Upper lobe of left lung (tissue), 6 donors: Measurements from ENCODE around the gene PRICKLE2. TPM values are rescaled to one million over a fixed set of nuclear protein-coding genes. Genes with fewer than 3 reads are reported as not detected.

ENCODE experiments used
- ATAC-seq, 2 donors: fragments of 200-7000 bp; cut with Tn5 transposase; one replicate each; pipeline ENCODE4 v1.9.1; 2022; ENCODE audit warnings: mild to moderate bottlenecking in 2 of 2, moderate library complexity in 2 of 2; ENCODE audit not compliant: low FRiP score in 2 of 2
- DNase-seq, 2 donors: peaks; one replicate each; pipeline ENCODE4 v3.0.0-alpha.2; 2019 to 2020
- H3K27ac ChIP-seq, 4 donors: fragments of 200-600 bp; sonication (generic); one replicate each; pipeline ENCODE4 v1.5.1; 2016 to 2019
- H3K27me3 ChIP-seq, 4 donors: fragments of 200-600 bp; sonication (generic); one replicate each; pipeline ENCODE4 v1.5.1; 2017 to 2019
- H3K36me3 ChIP-seq, 4 donors: fragments of 200-600 bp; sonication (generic); one replicate each; pipeline ENCODE4 v1.5.1; 2016 to 2019
- H3K4me1 ChIP-seq, 4 donors: fragments of 200-600 bp; sonication (generic); one replicate each; pipeline ENCODE4 v1.5.1; 2018 to 2019
- H3K4me3 ChIP-seq, 4 donors: fragments of 200-600 bp; sonication (generic); one replicate each; pipeline ENCODE4 v1.5.1; 2017 to 2019; ENCODE audit warnings: mild to moderate bottlenecking in 2 of 4, moderate library complexity in 1 of 4
- H3K9me3 ChIP-seq, 4 donors: fragments of 200-600 bp; sonication (generic); one replicate each; pipeline ENCODE4 v1.5.1; 2018 to 2019
- CTCF ChIP-seq, 6 experiments: fragments of 450-650 bp in 4 of 6; fragments of 200-600 bp in 2 of 6; sonication (generic) in 2 of 6; IDR thresholded peaks; one replicate each; pipeline ENCODE4 v1.5.1; 2016 to 2019; ENCODE audit warnings: antibody characterized with exemption in 6 of 6
- EP300 ChIP-seq, 4 donors: sonication (generic); formaldehyde crosslinking; IDR thresholded peaks; one replicate each; pipeline ENCODE4 v1.5.1; 2017; ENCODE audit warnings: antibody characterized with exemption in 4 of 4, control low read depth in 2 of 4
- POLR2A ChIP-seq, 4 donors: fragments of 450-650 bp; IDR thresholded peaks; one replicate each; pipeline ENCODE4 v1.5.1; 2016 to 2017; ENCODE audit warnings: antibody characterized with exemption in 4 of 4, mild to moderate bottlenecking in 2 of 4
- POLR2AphosphoS5 ChIP-seq, 2 donors: sonication (generic); formaldehyde crosslinking; IDR thresholded peaks; one replicate each; pipeline ENCODE4 v1.5.1; 2017; ENCODE audit warnings: antibody characterized with exemption in 2 of 2
- WGBS, 2 donors: methylation state at CpG; one replicate each; pipeline ENCODE4 v1.1.5; 2017 to 2018; 5-methylcytosine and 5-hydroxymethylcytosine counted together
- total RNA-seq, 6 donors: library from RNA; depleted of rRNA in 4 of 6; stranded (reverse); fragments of >200 nt in 4 of 6; gene quantifications; one replicate each; pipeline versions ENCODE4 v1.1.0 to v1.2.1, GENCODE V29; 2016 to 2021
- donor health status: DM: no; HTN: no; CAD: no; lungs with moderate emphysema.
- donor health status: DM: no; HTN: yes; CAD: no; lungs with severe emphysema.

Gene PRICKLE2
- total RNA-seq, 6 donors from 2014 or later, result 28.3 to 68.9 (median 36.3) TPM

DNA sequence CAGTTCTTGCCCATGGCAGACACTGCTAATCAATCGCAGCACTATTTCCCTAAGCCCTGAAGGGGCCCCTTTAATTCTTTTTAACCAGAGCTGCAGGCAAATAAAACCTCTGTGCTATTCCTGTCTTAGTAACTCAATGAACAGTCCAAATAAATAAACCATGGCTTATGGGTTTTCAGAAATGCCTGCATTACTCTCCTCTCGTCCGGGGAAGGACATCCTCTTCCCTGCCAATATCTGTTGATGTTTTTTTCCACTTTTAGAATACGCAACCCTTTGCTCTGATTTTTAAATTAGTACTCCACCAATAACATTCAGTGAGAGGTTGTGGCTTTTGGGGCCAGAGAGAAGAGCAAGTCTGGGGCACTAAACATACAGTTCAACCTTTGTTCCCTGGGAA lies 35.2 kb upstream of the PRICKLE2 start:
- no peak for DNase-seq
- TF ChIP-seq EP300 (IDR thresholded peaks at IDR 0.05), result no peak
- no peak for TF ChIP-seq POLR2AphosphoS5 (IDR thresholded peaks at IDR 0.05)
- no peak for TF ChIP-seq POLR2A (IDR thresholded peaks at IDR 0.05)
- no peak for TF ChIP-seq CTCF (IDR thresholded peaks at IDR 0.05)
- H3K4me3 ChIP-seq, result no peak overlapping the region
- no peaks in the 10 kb centered on the region for H3K27me3 ChIP-seq
- no peak for ATAC-seq
- no peaks in the 10 kb centered on the region for H3K9me3 ChIP-seq
- WGBS, 2 donors, result 62 to 63% methylated on average over 4 of the region's 4 CpGs
- peak overlapping the region in 2 of 4 donors; percentile 2 to 43 for H3K27ac ChIP-seq
- H3K36me3 ChIP-seq, result no peaks in the 10 kb centered on the region
- H3K4me1 ChIP-seq, result peaks cover 13 to 55% (median 20%) of the 10 kb centered on the region in 4 donors

- Histone ChIP-seq H3K4me1 (peaks cover 13 to 48% (median 17%) of the 10 kb centered on the region in 4 donors), H3K36me3 (peaks cover 0 to 3% (median 0%) of the 10 kb centered on the region in 4 donors), H3K27me3 (no peaks in the 10 kb centered on the region), H3K4me3 (no peak overlapping the region), H3K9me3 (no peaks in the 10 kb centered on the region), H3K27ac (peak overlapping the region in 2 of 4 donors; percentile 1 to 43)
- peak in 1 of 2 donors; percentile 49 for ATAC-seq
- 75 to 96% methylated on average over 2 of the region's 2 CpGs for WGBS, 2 donors
- no peak for DNase-seq
- TF ChIP-seq EP300 (IDR thresholded peaks at IDR 0.05) (no peak), CTCF (IDR thresholded peaks at IDR 0.05) (no peak), POLR2A (IDR thresholded peaks at IDR 0.05) (no peak), POLR2AphosphoS5 (IDR thresholded peaks at IDR 0.05) (no peak)
Observed at GRCh38 chr3:64259636-64260035, 34.4 kb upstream of the PRICKLE2 start.

DNA sequence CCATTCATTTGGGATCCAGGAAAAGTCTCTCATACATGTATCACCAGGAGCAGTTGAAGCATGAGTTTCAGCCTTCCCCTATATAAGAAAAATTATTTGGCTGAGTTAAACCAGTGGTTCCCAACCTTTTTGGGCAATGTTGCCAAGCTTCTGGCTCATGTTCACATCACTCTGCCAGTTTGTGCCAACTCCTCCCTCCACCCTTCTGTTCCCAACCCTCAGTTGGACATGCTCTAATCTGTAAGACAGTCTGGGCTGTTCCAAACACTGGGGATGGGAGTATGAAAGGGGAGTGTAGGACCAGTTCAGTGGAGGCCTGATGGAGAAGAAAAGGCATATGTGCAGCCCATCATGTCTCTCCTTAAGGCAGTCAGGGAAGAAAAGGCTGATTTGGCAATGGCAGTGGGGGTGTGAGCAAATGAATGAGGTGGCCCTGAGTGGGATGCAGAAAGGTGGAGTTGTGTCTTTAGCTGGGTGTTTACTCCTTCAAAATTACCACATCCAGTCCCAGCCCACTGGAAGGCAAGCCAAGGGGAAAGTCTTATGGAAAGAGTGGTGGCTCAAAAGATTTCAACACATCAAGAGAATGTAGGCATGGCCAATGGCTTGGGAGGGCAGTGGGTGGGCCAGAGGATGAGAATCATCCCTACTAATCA lies 32.0 kb upstream of the PRICKLE2 start:
- peaks cover 0 to 3% (median 0%) of the 10 kb centered on the region in 4 donors for H3K36me3 ChIP-seq
- H3K4me3 ChIP-seq, result no peak overlapping the region
- no peaks in the 10 kb centered on the region for H3K9me3 ChIP-seq
- peaks cover 3 to 28% (median 6%) of the 10 kb centered on the region in 4 donors for H3K4me1 ChIP-seq
- no peaks in the 10 kb centered on the region for H3K27me3 ChIP-seq
- TF ChIP-seq EP300 (IDR thresholded peaks at IDR 0.05) (no peak), POLR2A (IDR thresholded peaks at IDR 0.05) (no peak), CTCF (IDR thresholded peaks at IDR 0.05) (no peak), POLR2AphosphoS5 (IDR thresholded peaks at IDR 0.05) (no peak)
- no peak overlapping the region for H3K27ac ChIP-seq
- ATAC-seq (peak in 1 of 2 donors; percentile 29), DNase-seq (no peak)

DNA sequence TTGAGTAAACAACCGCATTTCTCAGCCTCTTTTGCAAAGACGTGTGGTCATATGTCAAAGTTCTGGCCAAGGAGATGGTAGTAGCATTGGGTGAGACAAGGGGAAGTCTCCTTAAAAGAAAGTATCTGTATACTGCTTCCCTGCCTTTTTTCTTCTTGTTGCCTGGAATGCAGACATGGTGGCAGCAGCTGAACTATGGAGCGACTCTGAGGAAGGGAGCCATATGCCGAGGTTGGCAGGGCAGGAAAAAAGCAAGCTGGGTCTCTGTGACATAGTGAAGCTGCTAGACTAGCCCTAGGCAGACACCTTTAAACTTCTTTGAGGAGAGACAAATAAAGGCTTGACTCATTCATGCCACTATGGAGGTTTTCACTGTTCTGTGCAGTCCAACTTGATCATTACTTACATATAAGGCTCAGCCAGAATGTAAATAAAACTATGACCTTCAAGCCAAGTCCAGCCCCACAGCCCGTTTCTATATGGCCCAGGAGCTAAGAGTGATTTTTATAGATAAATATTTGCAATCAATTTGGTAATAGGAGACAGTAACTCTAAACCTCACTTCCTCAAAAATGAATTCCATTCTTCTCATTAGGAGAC lies 30.6 kb upstream of the PRICKLE2 start:
- H3K36me3 ChIP-seq, result peaks cover 0 to 3% (median 1%) of the 10 kb centered on the region in 4 donors
- ATAC-seq, result no peak
- H3K4me3 ChIP-seq, result no peak overlapping the region
- no peak for DNase-seq
- H3K27me3 ChIP-seq, result no peaks in the 10 kb centered on the region
- WGBS, 2 donors, result 69 to 74% methylated on average over 5 of the region's 5 CpGs
- H3K9me3 ChIP-seq, result no peaks in the 10 kb centered on the region
- peaks cover 0 to 19% (median 4%) of the 10 kb centered on the region in 4 donors for H3K4me1 ChIP-seq
- H3K27ac ChIP-seq, result peak overlapping the region in 1 of 4 donors; percentile 6
- no peak for TF ChIP-seq POLR2AphosphoS5 (IDR thresholded peaks at IDR 0.05)
- no peak for TF ChIP-seq CTCF (IDR thresholded peaks at IDR 0.05)
- TF ChIP-seq EP300 (IDR thresholded peaks at IDR 0.05), result no peak
- TF ChIP-seq POLR2A (IDR thresholded peaks at IDR 0.05), result no peak
